Measurements from ENCODE around the gene ITPR1. TPM values are rescaled to one million over a fixed set of nuclear protein-coding genes. Genes with fewer than 3 reads are reported as not detected.

ITPR1 gene
- total RNA-seq, 1 donor from 2014 or later, result 6.7 TPM

GRCh38 chr3:4587061-4587837 lies 94.1 kb downstream of the ITPR1 start:
- H3K4me3 Mint-ChIP-seq (ENCODE audit: unreplicated experiment), result no peak overlapping the region

GRCh38 chr3:4587838-4588105 lies 94.6 kb downstream of the ITPR1 start:
- no peak overlapping the region for H3K4me2 ChIP-seq (ENCODE audit: low read length)
- Mint-ChIP-seq H3K36me3 (ENCODE audit: low read depth, unreplicated experiment) (no peaks in the 10 kb centered on the region), H3K9me3 (ENCODE audit: unreplicated experiment) (peaks cover 4% of the 10 kb centered on the region), H3K4me3 (ENCODE audit: unreplicated experiment) (no peak overlapping the region), H3K4me1 (ENCODE audit: low read depth, unreplicated experiment) (peaks cover 21% of the 10 kb centered on the region), H3K27me3 (ENCODE audit: low read depth, unreplicated experiment) (no peaks in the 10 kb centered on the region), H3K27ac (ENCODE audit: unreplicated experiment) (no peak overlapping the region)
- H3K4me1 ChIP-seq (ENCODE audit: insufficient read depth, low read length), result peaks cover 11% of the 10 kb centered on the region
- FAIRE-seq (no peak), DNase-seq (ENCODE audit: low read depth) (no peak)
- H3K9me3 ChIP-seq (ENCODE audit: insufficient read depth, low read depth, low read length), result no peaks in the 10 kb centered on the region
- H3K4me3 ChIP-seq (ENCODE audit: insufficient read depth, low read depth, low read length), result no peak overlapping the region
- no peak overlapping the region for H2AFZ ChIP-seq (ENCODE audit: low read depth, low read length)
- H3K36me3 ChIP-seq (ENCODE audit: insufficient read depth, low read length), result no peaks in the 10 kb centered on the region
- TF ChIP-seq EZH2 (IDR thresholded peaks at IDR 0.05; ENCODE audit: insufficient read depth, low read length) (no peak), CTCF (IDR thresholded peaks at IDR 0.05; ENCODE audit: insufficient read depth, low read depth, low read length) (no peak)
- H3K27ac ChIP-seq (ENCODE audit: low read depth, low read length), result no peak overlapping the region
- no peak overlapping the region for H3K9ac ChIP-seq (ENCODE audit: low read length)
- H3K79me2 ChIP-seq (ENCODE audit: insufficient read depth, low read length), result no peaks in the 10 kb centered on the region
- no peaks in the 10 kb centered on the region for H3K27me3 ChIP-seq (ENCODE audit: insufficient read depth, low read length)
- peaks cover 4% of the 10 kb centered on the region for H4K20me1 ChIP-seq (ENCODE audit: insufficient read depth, low read length)

More at GRCh38 chr3:4587061-4587837, 94.1 kb downstream of the ITPR1 start:
- no peaks in the 10 kb centered on the region for H3K36me3 ChIP-seq (ENCODE audit: insufficient read depth, low read length)
- no peak overlapping the region for H3K27ac ChIP-seq (ENCODE audit: low read depth, low read length)
- H3K9me3 ChIP-seq (ENCODE audit: insufficient read depth, low read depth, low read length), result no peaks in the 10 kb centered on the region
- FAIRE-seq, result no peak
- H3K9me3 Mint-ChIP-seq (ENCODE audit: unreplicated experiment), result peaks cover 4% of the 10 kb centered on the region
- no peak overlapping the region for H2AFZ ChIP-seq (ENCODE audit: low read depth, low read length)
- H3K79me2 ChIP-seq (ENCODE audit: insufficient read depth, low read length), result no peaks in the 10 kb centered on the region
- H3K4me1 ChIP-seq (ENCODE audit: insufficient read depth, low read length), result peaks cover 14% of the 10 kb centered on the region
- no peak overlapping the region for H3K4me3 ChIP-seq (ENCODE audit: insufficient read depth, low read depth, low read length)
- H3K27me3 ChIP-seq (ENCODE audit: insufficient read depth, low read length), result no peaks in the 10 kb centered on the region
- H3K4me1 Mint-ChIP-seq (ENCODE audit: low read depth, unreplicated experiment), result peaks cover 27% of the 10 kb centered on the region
- no peaks in the 10 kb centered on the region for H3K27me3 Mint-ChIP-seq (ENCODE audit: low read depth, unreplicated experiment)
- no peak overlapping the region for H3K27ac Mint-ChIP-seq (ENCODE audit: unreplicated experiment)
- TF ChIP-seq EZH2 (IDR thresholded peaks at IDR 0.05; ENCODE audit: insufficient read depth, low read length) (no peak), CTCF (IDR thresholded peaks at IDR 0.05; ENCODE audit: insufficient read depth, low read depth, low read length) (no peak)
- peaks cover 4% of the 10 kb centered on the region for H4K20me1 ChIP-seq (ENCODE audit: insufficient read depth, low read length)
- H3K36me3 Mint-ChIP-seq (ENCODE audit: low read depth, unreplicated experiment), result no peaks in the 10 kb centered on the region
- H3K9ac ChIP-seq (ENCODE audit: low read length), result no peak overlapping the region
- H3K4me2 ChIP-seq (ENCODE audit: low read length), result no peak overlapping the region
- no peak for DNase-seq (ENCODE audit: low read depth)

GRCh38 chr3:4588466-4588865 lies 95.3 kb downstream of the ITPR1 start:
- Histone ChIP-seq H4K20me1 (ENCODE audit: insufficient read depth, low read length) (peaks cover 4% of the 10 kb centered on the region), H3K9ac (ENCODE audit: low read length) (no peak overlapping the region), H3K9me3 (ENCODE audit: insufficient read depth, low read depth, low read length) (no peaks in the 10 kb centered on the region), H3K4me2 (ENCODE audit: low read length) (no peak overlapping the region), H3K36me3 (ENCODE audit: insufficient read depth, low read length) (no peaks in the 10 kb centered on the region), H2AFZ (ENCODE audit: low read depth, low read length) (no peak overlapping the region), H3K4me1 (ENCODE audit: insufficient read depth, low read length) (peaks cover 5% of the 10 kb centered on the region), H3K27me3 (ENCODE audit: insufficient read depth, low read length) (no peaks in the 10 kb centered on the region), H3K79me2 (ENCODE audit: insufficient read depth, low read length) (no peaks in the 10 kb centered on the region), H3K4me3 (ENCODE audit: insufficient read depth, low read depth, low read length) (no peak overlapping the region), H3K27ac (ENCODE audit: low read depth, low read length) (no peak overlapping the region)
- H3K27ac Mint-ChIP-seq (ENCODE audit: unreplicated experiment), result no peak overlapping the region
- peaks cover 14% of the 10 kb centered on the region for H3K4me1 Mint-ChIP-seq (ENCODE audit: low read depth, unreplicated experiment)
- peak; percentile 62 for DNase-seq (ENCODE audit: low read depth)
- no peaks in the 10 kb centered on the region for H3K36me3 Mint-ChIP-seq (ENCODE audit: low read depth, unreplicated experiment)
- peaks cover 4% of the 10 kb centered on the region for H3K9me3 Mint-ChIP-seq (ENCODE audit: unreplicated experiment)
- no peak for TF ChIP-seq EZH2 (IDR thresholded peaks at IDR 0.05; ENCODE audit: insufficient read depth, low read length)
- no peak for TF ChIP-seq CTCF (IDR thresholded peaks at IDR 0.05; ENCODE audit: insufficient read depth, low read depth, low read length)
- no peaks in the 10 kb centered on the region for H3K27me3 Mint-ChIP-seq (ENCODE audit: low read depth, unreplicated experiment)
- FAIRE-seq, result no peak
- no peak overlapping the region for H3K4me3 Mint-ChIP-seq (ENCODE audit: unreplicated experiment)
